Astrocyte of the cerebellum (primary cell): ENCODE results near the gene GABRB3.

Experiments
- DNase-seq: peaks from one replicate; pipeline ENCODE4 v3.0.0-alpha.2; 2011; ENCODE audit warnings: low read depth
- H3K4me3 ChIP-seq: 2 replicates; pipeline ENCODE4 v1.5.1; 2011; ENCODE audit warnings: mild to moderate bottlenecking, low read depth, low read length, moderate library complexity
- CTCF ChIP-seq: IDR thresholded peaks from 2 replicates; pipeline ENCODE4 v1.5.1; 2012; ENCODE audit warnings: low read length, low read depth, moderate library complexity, mild to moderate bottlenecking; ENCODE audit errors: missing control alignments
- in situ Hi-C: cut with HindIII; loops from 2 replicates; pipeline ENCODE4 v1.10.0; 2017; ENCODE audit warnings: low sequenced_read_pairs

GABRB3 gene

GRCh38 chr15:26564361-26564760 is 208.5 kb downstream of the GABRB3 start:
- DNase-seq, result no peak
- no peak overlapping the region for H3K4me3 ChIP-seq
- no peak for TF ChIP-seq CTCF
- in situ Hi-C loops, result no loop called here

- no peak for DNase-seq
- no peak overlapping the region for H3K4me3 ChIP-seq
- in situ Hi-C loops, result no loop called here
- TF ChIP-seq CTCF, result no peak
Observed at GRCh38 chr15:26562336-26562735, 210.5 kb downstream of the GABRB3 start.

- DNase-seq, result no peak
- TF ChIP-seq CTCF, result no peak
- in situ Hi-C loops, result no loop called here
- no peak overlapping the region for H3K4me3 ChIP-seq
Observed at GRCh38 chr15:26561896-26562295, 211.0 kb downstream of the GABRB3 start.

GRCh38 chr15:26561130-26561529 is 211.7 kb downstream of the GABRB3 start:
- no peak for DNase-seq
- no peak overlapping the region for H3K4me3 ChIP-seq
- in situ Hi-C loops, result no loop called here
- TF ChIP-seq CTCF, result no peak

GRCh38 chr15:26555898-26556297 is 217.0 kb downstream of the GABRB3 start:
- TF ChIP-seq CTCF, result no peak
- in situ Hi-C loops, result no loop called here
- no peak for DNase-seq
- H3K4me3 ChIP-seq, result no peak overlapping the region

- in situ Hi-C loops, result no loop called here
- TF ChIP-seq CTCF, result no peak
- no peak for DNase-seq
Observed at GRCh38 chr15:26551473-26551872, 221.4 kb downstream of the GABRB3 start.

GRCh38 chr15:26550880-26551279 is 222.0 kb downstream of the GABRB3 start:
- in situ Hi-C loops, result no loop called here
- TF ChIP-seq CTCF, result no peak

More at GRCh38 chr15:26551473-26551872, 221.4 kb downstream of the GABRB3 start:
- no peak overlapping the region for H3K4me3 ChIP-seq

More at GRCh38 chr15:26550880-26551279, 222.0 kb downstream of the GABRB3 start:
- H3K4me3 ChIP-seq, result no peak overlapping the region
- no peak for DNase-seq
